Liver (tissue), 9 donors: ENCODE data around the gene BST1. TPM values are rescaled to one million over a fixed set of nuclear protein-coding genes. Genes with fewer than 3 reads are reported as not detected.

Experiments
- DNase-seq: peaks from one replicate; pipeline ENCODE4 v3.0.0-alpha.2; 2017; ENCODE audit warnings: low spot score
- H3K27ac ChIP-seq, 2 donors: one replicate each; pipeline ENCODE4 v1.7.0; 2013; ENCODE audit warnings: inconsistent platforms in 2 of 2, low read length in 2 of 2, control low read depth in 1 of 2, low read depth in 1 of 2, mild to moderate bottlenecking in 1 of 2
- H3K27me3 ChIP-seq, 4 donors: one replicate each; pipeline versions ENCODE4 v1.6.1 to v1.7.0; 2013; ENCODE audit warnings: low read length in 3 of 4, inconsistent platforms in 1 of 4, mild to moderate bottlenecking in 1 of 4, moderate library complexity in 1 of 4; ENCODE audit not compliant: control insufficient read depth in 4 of 4, insufficient read depth in 4 of 4
- H3K36me3 ChIP-seq, 4 donors: one replicate each; pipeline versions ENCODE4 v1.6.1 to v1.7.0; 2013; ENCODE audit warnings: low read length in 3 of 4, mild to moderate bottlenecking in 3 of 4, low read depth in 1 of 4, moderate library complexity in 1 of 4; ENCODE audit not compliant: control insufficient read depth in 4 of 4, insufficient read depth in 3 of 4
- H3K4me1 ChIP-seq, 4 donors: one replicate each; pipeline versions ENCODE4 v1.6.1 to v1.7.0; 2013; ENCODE audit warnings: low read length in 3 of 4, mild to moderate bottlenecking in 3 of 4, moderate library complexity in 1 of 4; ENCODE audit not compliant: control insufficient read depth in 4 of 4, insufficient read depth in 4 of 4
- H3K4me3 ChIP-seq, 3 donors: one replicate each; pipeline versions ENCODE4 v1.6.1 to v1.7.0; 2013; ENCODE audit warnings: low read length in 3 of 3, control low read depth in 1 of 3, low read depth in 1 of 3, mild to moderate bottlenecking in 1 of 3
- H3K9ac ChIP-seq, 2 donors: one replicate each; pipeline ENCODE4 v1.7.0; 2013; ENCODE audit warnings: low read length in 2 of 2, mild to moderate bottlenecking in 2 of 2, moderate library complexity in 2 of 2, control low read depth in 1 of 2, low read depth in 1 of 2
- H3K9me3 ChIP-seq, 4 donors: one replicate each; pipeline versions ENCODE4 v1.6.1 to v1.7.0; 2013; ENCODE audit warnings: low read length in 3 of 4; ENCODE audit not compliant: control insufficient read depth in 4 of 4
- ATF3 ChIP-seq: IDR thresholded peaks from 2 replicates; pipeline ENCODE4 v1.6.1; 2016; ENCODE audit warnings: antibody characterized with exemption
- CTCF ChIP-seq: fragments of 150-350 bp; IDR thresholded peaks from 2 replicates; pipeline ENCODE4 v1.5.1; 2017; ENCODE audit warnings: improper control_type of control experiment, low read depth, low read length; ENCODE audit not compliant: missing input control
- EGR1 ChIP-seq, 2 donors: IDR thresholded peaks; 2 replicates each; pipeline ENCODE4 v1.6.1; 2016 to 2018; ENCODE audit warnings: antibody characterized with exemption in 2 of 2, low read depth in 2 of 2
- FOXA1 ChIP-seq: IDR thresholded peaks from 2 replicates; pipeline ENCODE4 v1.6.1; 2016; ENCODE audit warnings: antibody characterized with exemption
- FOXA2 ChIP-seq: IDR thresholded peaks from 2 replicates; pipeline ENCODE4 v1.6.1; 2016; ENCODE audit warnings: antibody characterized with exemption
- GABPA ChIP-seq, 2 donors: IDR thresholded peaks in 1 of 2; conservative IDR thresholded peaks in 1 of 2; 2 replicates each; pipeline ENCODE4 v1.6.1; 2016; ENCODE audit warnings: antibody characterized with exemption in 2 of 2, mild to moderate bottlenecking in 1 of 2, moderate library complexity in 1 of 2
- HNF4A ChIP-seq, 2 donors: conservative IDR thresholded peaks; 2 replicates each; pipeline ENCODE4 v1.6.1; 2016; ENCODE audit warnings: antibody characterized with exemption in 2 of 2, mild to moderate bottlenecking in 2 of 2
- HNF4G ChIP-seq: IDR thresholded peaks from 2 replicates; pipeline ENCODE4 v1.6.1; 2016; ENCODE audit warnings: antibody characterized with exemption
- JUND ChIP-seq, 2 donors: IDR thresholded peaks; 2 replicates each; pipeline ENCODE4 v1.6.1; 2016; ENCODE audit warnings: antibody characterized with exemption in 2 of 2
- NR2F2 ChIP-seq: IDR thresholded peaks from 2 replicates; pipeline ENCODE4 v1.6.1; 2016; ENCODE audit warnings: antibody characterized with exemption
- RXRA ChIP-seq, 2 donors: IDR thresholded peaks; 2 replicates each; pipeline ENCODE4 v1.6.1; 2017 to 2018; ENCODE audit warnings: antibody characterized with exemption in 2 of 2, mild to moderate bottlenecking in 1 of 2
- SP1 ChIP-seq: IDR thresholded peaks from 2 replicates; pipeline ENCODE4 v1.6.1; 2018; ENCODE audit warnings: antibody characterized with exemption, mild to moderate bottlenecking
- TAF1 ChIP-seq: conservative IDR thresholded peaks from 2 replicates; pipeline ENCODE4 v1.6.1; 2016; ENCODE audit warnings: antibody characterized with exemption, mild to moderate bottlenecking
- YY1 ChIP-seq: IDR thresholded peaks from 2 replicates; pipeline ENCODE4 v1.6.1; 2016; ENCODE audit warnings: antibody characterized with exemption, mild to moderate bottlenecking
- WGBS: extraction: QIAGEN DNeasy Blood & Tissue Kit; methylation state at CpG from one replicate; pipeline ENCODE4 v1.1.7; 2013; 5-methylcytosine and 5-hydroxymethylcytosine counted together
- polyA plus RNA-seq, 2 donors: library from polyadenylated mRNA; stranded (reverse) in 1 of 2; unstranded in 1 of 2; fragments of 200-250 nt in 1 of 2; fragments of >200 nt in 1 of 2; fragmentation: Nextera tagmentation in 1 of 2; extraction: Ambion mirVana in 1 of 2; gene quantifications; one replicate each; pipeline versions ENCODE4 v1.2.1 to v1.2.3, GENCODE V29; 2013 to 2015
- total RNA-seq, 2 donors: library from RNA; depleted of rRNA; stranded (reverse); fragments of >200 nt; gene quantifications; one replicate each; pipeline ENCODE4 v1.2.3, GENCODE V29; 2014
- TF ChIP-seq, protein P1 (sequence below): IDR thresholded peaks from 2 replicates; pipeline ENCODE4 v1.6.1; 2016; ENCODE audit warnings: antibody characterized with exemption
- TF ChIP-seq, protein P2 (sequence below): IDR thresholded peaks from 2 replicates; pipeline ENCODE4 v1.6.1; 2016; ENCODE audit warnings: antibody characterized with exemption
- TF ChIP-seq, protein P3 (sequence below): IDR thresholded peaks from 2 replicates; pipeline ENCODE4 v1.6.1; 2016; ENCODE audit warnings: antibody characterized with exemption, mild to moderate bottlenecking
- donor health status: healthy.
- donor health status: healthy.
- donor health status: healthy.
- donor health status: healthy.
- donor health status: healthy.

Gene BST1
- total and polyA plus RNA-seq, 4 donors, result 3.7 to 13.2 (median 9.9) TPM

DNA sequence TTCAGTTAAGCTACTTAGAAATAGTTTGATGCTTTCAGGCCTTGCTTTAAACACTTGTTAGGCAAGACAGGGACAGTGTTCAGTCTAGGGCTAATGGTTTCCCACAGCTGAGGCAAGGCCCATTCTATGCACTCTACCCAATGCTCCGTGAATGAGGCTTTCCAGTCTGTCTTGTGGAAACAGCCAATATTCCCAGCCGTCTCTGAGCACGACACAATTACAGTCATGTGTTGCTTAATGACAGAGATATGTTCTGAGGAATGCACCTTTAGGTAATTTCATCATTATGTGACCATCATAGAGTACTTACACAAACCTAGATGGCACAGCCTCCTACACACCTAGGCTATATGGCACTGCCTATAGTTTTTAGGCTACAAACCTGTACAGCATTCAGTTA is 30.8 kb upstream of the BST1 start:
- 99% methylated on average over 3 of the region's 3 CpGs for WGBS
- no peak overlapping the region for H3K9ac ChIP-seq
- no peak overlapping the region for H3K4me3 ChIP-seq
- no peaks in the 10 kb centered on the region for H3K27me3 ChIP-seq
- H3K36me3 ChIP-seq, result no peaks in the 10 kb centered on the region
- TF ChIP-seq HNF4A (conservative IDR thresholded peaks at IDR 0.05), result no peak
- no peaks in the 10 kb centered on the region for H3K9me3 ChIP-seq
- no peak overlapping the region for H3K27ac ChIP-seq
- peaks cover 0 to 1% (median 0%) of the 10 kb centered on the region in 4 donors for H3K4me1 ChIP-seq
- no peak for DNase-seq

DNA sequence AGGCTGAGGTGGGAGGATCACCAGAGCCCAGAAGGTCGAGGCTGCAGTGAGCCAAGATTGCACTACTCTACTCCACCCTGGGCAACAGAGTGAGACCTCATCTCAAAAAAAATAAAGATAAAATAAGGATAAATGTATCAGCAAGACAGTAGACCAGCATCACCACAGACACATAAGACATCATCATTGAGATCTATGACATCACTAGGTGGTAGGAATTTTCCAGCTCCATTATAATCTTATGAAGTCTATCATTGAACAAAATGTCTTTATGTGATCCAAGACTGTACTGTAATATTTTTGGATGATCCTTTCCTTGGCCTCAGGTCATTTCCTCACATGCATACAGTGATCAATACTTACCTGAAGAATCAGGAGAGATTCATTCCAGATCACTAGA is 29.5 kb upstream of the BST1 start:
- Histone ChIP-seq H3K4me1 (peaks cover 0 to 3% (median under 1%) of the 10 kb centered on the region in 4 donors), H3K9me3 (no peaks in the 10 kb centered on the region), H3K27me3 (no peaks in the 10 kb centered on the region), H3K36me3 (no peaks in the 10 kb centered on the region), H3K9ac (no peak overlapping the region), H3K4me3 (no peak overlapping the region), H3K27ac (no peak overlapping the region)
- WGBS, result 97% methylated on average over 1 of the region's 1 CpG
- DNase-seq, result no peak
- no peak for TF ChIP-seq GABPA (IDR thresholded peaks at IDR 0.05 in 1 of 2, conservative IDR thresholded peaks at IDR 0.05 in 1 of 2)
- no peak for TF ChIP-seq ATF3
- no peak for TF ChIP-seq EGR1 (IDR thresholded peaks at IDR 0.05; ENCODE audit: low read depth in 2 of 2)
- no peak for TF ChIP-seq YY1
- TF ChIP-seq JUND (IDR thresholded peaks at IDR 0.05), result no peak
- no peak for TF ChIP-seq RXRA (IDR thresholded peaks at IDR 0.05)
- TF ChIP-seq HNF4G, result no peak
- TF ChIP-seq CTCF, result no peak
- TF ChIP-seq, protein P1, sequence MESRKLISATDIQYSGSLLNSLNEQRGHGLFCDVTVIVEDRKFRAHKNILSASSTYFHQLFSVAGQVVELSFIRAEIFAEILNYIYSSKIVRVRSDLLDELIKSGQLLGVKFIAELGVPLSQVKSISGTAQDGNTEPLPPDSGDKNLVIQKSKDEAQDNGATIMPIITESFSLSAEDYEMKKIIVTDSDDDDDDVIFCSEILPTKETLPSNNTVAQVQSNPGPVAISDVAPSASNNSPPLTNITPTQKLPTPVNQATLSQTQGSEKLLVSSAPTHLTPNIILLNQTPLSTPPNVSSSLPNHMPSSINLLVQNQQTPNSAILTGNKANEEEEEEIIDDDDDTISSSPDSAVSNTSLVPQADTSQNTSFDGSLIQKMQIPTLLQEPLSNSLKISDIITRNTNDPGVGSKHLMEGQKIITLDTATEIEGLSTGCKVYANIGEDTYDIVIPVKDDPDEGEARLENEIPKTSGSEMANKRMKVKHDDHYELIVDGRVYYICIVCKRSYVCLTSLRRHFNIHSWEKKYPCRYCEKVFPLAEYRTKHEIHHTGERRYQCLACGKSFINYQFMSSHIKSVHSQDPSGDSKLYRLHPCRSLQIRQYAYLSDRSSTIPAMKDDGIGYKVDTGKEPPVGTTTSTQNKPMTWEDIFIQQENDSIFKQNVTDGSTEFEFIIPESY, result no peak
- no peak for TF ChIP-seq NR2F2
- no peak for TF ChIP-seq HNF4A (conservative IDR thresholded peaks at IDR 0.05)
- TF ChIP-seq, protein P2, sequence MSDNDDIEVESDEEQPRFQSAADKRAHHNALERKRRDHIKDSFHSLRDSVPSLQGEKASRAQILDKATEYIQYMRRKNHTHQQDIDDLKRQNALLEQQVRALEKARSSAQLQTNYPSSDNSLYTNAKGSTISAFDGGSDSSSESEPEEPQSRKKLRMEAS, result no peak
- TF ChIP-seq, protein P3, sequence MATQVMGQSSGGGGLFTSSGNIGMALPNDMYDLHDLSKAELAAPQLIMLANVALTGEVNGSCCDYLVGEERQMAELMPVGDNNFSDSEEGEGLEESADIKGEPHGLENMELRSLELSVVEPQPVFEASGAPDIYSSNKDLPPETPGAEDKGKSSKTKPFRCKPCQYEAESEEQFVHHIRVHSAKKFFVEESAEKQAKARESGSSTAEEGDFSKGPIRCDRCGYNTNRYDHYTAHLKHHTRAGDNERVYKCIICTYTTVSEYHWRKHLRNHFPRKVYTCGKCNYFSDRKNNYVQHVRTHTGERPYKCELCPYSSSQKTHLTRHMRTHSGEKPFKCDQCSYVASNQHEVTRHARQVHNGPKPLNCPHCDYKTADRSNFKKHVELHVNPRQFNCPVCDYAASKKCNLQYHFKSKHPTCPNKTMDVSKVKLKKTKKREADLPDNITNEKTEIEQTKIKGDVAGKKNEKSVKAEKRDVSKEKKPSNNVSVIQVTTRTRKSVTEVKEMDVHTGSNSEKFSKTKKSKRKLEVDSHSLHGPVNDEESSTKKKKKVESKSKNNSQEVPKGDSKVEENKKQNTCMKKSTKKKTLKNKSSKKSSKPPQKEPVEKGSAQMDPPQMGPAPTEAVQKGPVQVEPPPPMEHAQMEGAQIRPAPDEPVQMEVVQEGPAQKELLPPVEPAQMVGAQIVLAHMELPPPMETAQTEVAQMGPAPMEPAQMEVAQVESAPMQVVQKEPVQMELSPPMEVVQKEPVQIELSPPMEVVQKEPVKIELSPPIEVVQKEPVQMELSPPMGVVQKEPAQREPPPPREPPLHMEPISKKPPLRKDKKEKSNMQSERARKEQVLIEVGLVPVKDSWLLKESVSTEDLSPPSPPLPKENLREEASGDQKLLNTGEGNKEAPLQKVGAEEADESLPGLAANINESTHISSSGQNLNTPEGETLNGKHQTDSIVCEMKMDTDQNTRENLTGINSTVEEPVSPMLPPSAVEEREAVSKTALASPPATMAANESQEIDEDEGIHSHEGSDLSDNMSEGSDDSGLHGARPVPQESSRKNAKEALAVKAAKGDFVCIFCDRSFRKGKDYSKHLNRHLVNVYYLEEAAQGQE, result no peak
- TF ChIP-seq FOXA2, result no peak
- TF ChIP-seq FOXA1, result no peak
- no peak for TF ChIP-seq TAF1
- no peak for TF ChIP-seq SP1
